Loucy (cell line): ENCODE measurements around the gene DSEL.
A peak's percentile ranks its signal among the peaks of the same experiment; 100 is the strongest.

Source experiments
- H2AFZ ChIP-seq: fragments of 200-600 bp; sonication (generic); 2 replicates; pipeline ENCODE4 v1.6.0; 2016; ENCODE audit warnings: antibody characterized with exemption, mild to moderate bottlenecking, low read length, moderate library complexity
- H3F3A ChIP-seq: fragments of 200-600 bp; 2 replicates; pipeline ENCODE4 v1.6.0; 2016; ENCODE audit warnings: antibody characterized with exemption, low read depth, mild to moderate bottlenecking
- H3K27me3 ChIP-seq: fragments of 200-600 bp; sonication (generic); 2 replicates; pipeline ENCODE4 v1.6.1; 2014; ENCODE audit warnings: low read length, mild to moderate bottlenecking; ENCODE audit not compliant: insufficient read depth, poor library complexity, severe bottlenecking
- H3K36me3 ChIP-seq: fragments of 200-600 bp; sonication (generic); 2 replicates; pipeline ENCODE4 v1.6.1; 2016; ENCODE audit warnings: low read length; ENCODE audit not compliant: insufficient read depth
- H3K4me1 ChIP-seq: fragments of 200-600 bp; sonication (generic); 2 replicates; pipeline ENCODE4 v1.5.1; 2014; ENCODE audit warnings: low read length, mild to moderate bottlenecking; ENCODE audit not compliant: insufficient read depth, poor library complexity, severe bottlenecking
- H3K4me2 ChIP-seq: fragments of 200-600 bp; sonication (generic); 2 replicates; pipeline ENCODE4 v1.6.0; 2014; ENCODE audit warnings: antibody characterized with exemption, low read length, low read depth, mild to moderate bottlenecking; ENCODE audit not compliant: poor library complexity, severe bottlenecking
- H3K4me3 ChIP-seq: fragments of 200-600 bp; sonication (generic); 2 replicates; pipeline ENCODE4 v1.5.1; 2014; ENCODE audit warnings: low read length, mild to moderate bottlenecking, mixed read lengths; ENCODE audit not compliant: poor library complexity, severe bottlenecking
- H3K79me2 ChIP-seq: fragments of 200-600 bp; sonication (generic); 2 replicates; pipeline ENCODE4 v1.6.1; 2014; ENCODE audit warnings: low read length; ENCODE audit not compliant: insufficient read depth
- H3K9ac ChIP-seq: fragments of 200-600 bp; sonication (generic); 2 replicates; pipeline ENCODE4 v1.6.0; 2014; ENCODE audit warnings: mild to moderate bottlenecking, low read depth, low read length, moderate library complexity; ENCODE audit not compliant: poor library complexity, severe bottlenecking
- H3K9me2 ChIP-seq: fragments of 200-600 bp; sonication (generic); replicated peaks from 2 replicates; pipeline ENCODE4 v1.6.1; 2016; ENCODE audit warnings: low read depth, low read length, mixed read lengths
- H3K9me3 ChIP-seq: fragments of 200-600 bp; sonication (generic); 2 replicates; pipeline ENCODE4 v1.6.1; 2014; ENCODE audit warnings: mild to moderate bottlenecking, antibody characterized with exemption, low read length, low read depth; ENCODE audit not compliant: insufficient read depth
- H4K20me1 ChIP-seq: fragments of 200-600 bp; sonication (generic); 2 replicates; pipeline ENCODE4 v1.6.0; 2014; ENCODE audit warnings: antibody characterized with exemption, low read length, mild to moderate bottlenecking; ENCODE audit not compliant: insufficient read depth, poor library complexity, severe bottlenecking
- EZH2phosphoT487 ChIP-seq: fragments of 200-600 bp; IDR thresholded peaks from 2 replicates; pipeline ENCODE4 v1.6.1; 2018; ENCODE audit warnings: antibody characterized with exemption, mild to moderate bottlenecking, moderate library complexity, borderline replicate concordance
- TF ChIP-seq, protein P1 (sequence below): fragments of 200-600 bp; sonication (generic); conservative IDR thresholded peaks from 2 replicates; pipeline ENCODE4 v1.5.1; 2014; ENCODE audit warnings: mild to moderate bottlenecking, antibody characterized with exemption, low read length

The DSEL gene

GRCh38 chr18:67516539-67517443, at the start of gene DSEL:
TSS of gene DSEL (minus strand) at chr18:67516720. CDS start at chr18:67514608, 2,112 bp downstream.
- Histone ChIP-seq H2AFZ (peak within 1 kb of the TSS; percentile 99), H3K9me3 (no peaks in the 10 kb centered on the region), H3K4me2 (peak within 1 kb of the TSS; percentile 99), H3K4me1 (peaks cover 4% of the 10 kb centered on the region), H3K9me2 (no peaks in the 10 kb centered on the region), H3K4me3 (peak within 1 kb of the TSS; percentile 78), H4K20me1 (no peaks in the 10 kb centered on the region), H3K27me3 (no peaks in the 10 kb centered on the region), H3K36me3 (no peaks in the 10 kb centered on the region), H3K79me2 (no peaks in the 10 kb centered on the region), H3F3A (no peaks in the 10 kb centered on the region), H3K9ac (peak within 1 kb of the TSS; percentile 71)
- no peak for TF ChIP-seq EZH2phosphoT487
- TF ChIP-seq, protein P1, sequence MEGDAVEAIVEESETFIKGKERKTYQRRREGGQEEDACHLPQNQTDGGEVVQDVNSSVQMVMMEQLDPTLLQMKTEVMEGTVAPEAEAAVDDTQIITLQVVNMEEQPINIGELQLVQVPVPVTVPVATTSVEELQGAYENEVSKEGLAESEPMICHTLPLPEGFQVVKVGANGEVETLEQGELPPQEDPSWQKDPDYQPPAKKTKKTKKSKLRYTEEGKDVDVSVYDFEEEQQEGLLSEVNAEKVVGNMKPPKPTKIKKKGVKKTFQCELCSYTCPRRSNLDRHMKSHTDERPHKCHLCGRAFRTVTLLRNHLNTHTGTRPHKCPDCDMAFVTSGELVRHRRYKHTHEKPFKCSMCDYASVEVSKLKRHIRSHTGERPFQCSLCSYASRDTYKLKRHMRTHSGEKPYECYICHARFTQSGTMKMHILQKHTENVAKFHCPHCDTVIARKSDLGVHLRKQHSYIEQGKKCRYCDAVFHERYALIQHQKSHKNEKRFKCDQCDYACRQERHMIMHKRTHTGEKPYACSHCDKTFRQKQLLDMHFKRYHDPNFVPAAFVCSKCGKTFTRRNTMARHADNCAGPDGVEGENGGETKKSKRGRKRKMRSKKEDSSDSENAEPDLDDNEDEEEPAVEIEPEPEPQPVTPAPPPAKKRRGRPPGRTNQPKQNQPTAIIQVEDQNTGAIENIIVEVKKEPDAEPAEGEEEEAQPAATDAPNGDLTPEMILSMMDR: no peak

GRCh38 chr18:67553437-67553836, 36.9 kb upstream of the DSEL start:
- no peaks in the 10 kb centered on the region for H4K20me1 ChIP-seq
- peaks cover 26% of the 10 kb centered on the region for H3K4me1 ChIP-seq
- H3K27me3 ChIP-seq: no peaks in the 10 kb centered on the region

DNA sequence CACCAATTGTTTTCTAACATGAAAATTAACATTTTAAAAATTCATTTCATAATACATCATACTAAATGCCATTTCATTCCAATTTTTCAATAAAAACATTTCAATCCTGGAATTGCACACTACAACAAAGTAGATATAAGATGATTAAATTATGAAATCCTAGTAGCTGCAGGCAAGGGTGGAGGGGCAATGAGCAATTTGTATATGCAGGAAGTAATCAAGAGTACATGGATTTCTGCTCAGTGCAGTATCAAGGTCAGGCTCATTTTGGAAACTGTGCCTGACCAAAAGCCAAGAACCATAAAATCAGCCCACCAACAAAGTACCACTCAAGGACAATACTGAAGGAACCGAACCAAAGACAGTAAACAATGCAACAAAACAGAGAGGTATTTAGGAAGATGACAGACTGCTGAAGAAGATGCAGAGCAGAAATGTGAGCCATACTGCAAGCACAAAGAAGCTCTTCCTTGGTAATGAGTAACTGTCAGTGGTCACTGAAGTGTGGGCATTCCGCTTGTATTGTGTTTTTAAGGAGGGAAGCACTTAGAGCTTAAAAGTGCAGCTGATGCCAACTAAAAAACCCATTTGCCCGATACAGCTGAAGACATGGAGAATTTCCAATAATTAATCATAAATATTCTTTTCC, 34.5 kb upstream of the DSEL start:
- H3K27me3 ChIP-seq: no peaks in the 10 kb centered on the region
- H3K4me2 ChIP-seq: no peak overlapping the region
- H3K9ac ChIP-seq: no peak overlapping the region
- H3K9me3 ChIP-seq: no peaks in the 10 kb centered on the region
- no peaks in the 10 kb centered on the region for H4K20me1 ChIP-seq
- no peaks in the 10 kb centered on the region for H3K79me2 ChIP-seq
- 0 out of 2 replicates have a peak, but pooled peaks cover 6% of the 10 kb centered on the region for H3F3A ChIP-seq
- TF ChIP-seq, protein P1: no peak
- TF ChIP-seq EZH2phosphoT487: no peak
- peaks cover 26% of the 10 kb centered on the region for H3K4me1 ChIP-seq
- no peaks in the 10 kb centered on the region for H3K36me3 ChIP-seq
- H2AFZ ChIP-seq: no peak overlapping the region
- H3K9me2 ChIP-seq: no peaks in the 10 kb centered on the region
- no peak overlapping the region for H3K4me3 ChIP-seq

More at GRCh38 chr18:67553437-67553836, 36.9 kb upstream of the DSEL start:
- Histone ChIP-seq H2AFZ (no peak overlapping the region), H3K4me3 (peak overlapping the region; percentile 35), H3K36me3 (no peaks in the 10 kb centered on the region), H3K9ac (no peak overlapping the region), H3F3A (0 out of 2 replicates have a peak, but pooled peaks cover 6% of the 10 kb centered on the region), H3K9me3 (no peaks in the 10 kb centered on the region; the same call in 1 of the 2 replicates), H3K9me2 (no peaks in the 10 kb centered on the region), H3K4me2 (peak overlapping the region; percentile 64), H3K79me2 (no peaks in the 10 kb centered on the region)
- no peak for TF ChIP-seq EZH2phosphoT487
- TF ChIP-seq, protein P1: no peak
